Osteocyte (in vitro differentiated cells): ENCODE results near the gene BIN1. TPM values are rescaled to one million over a fixed set of nuclear protein-coding genes. Genes with fewer than 3 reads are reported as not detected.
A peak's percentile ranks its signal among the peaks of the same experiment; 100 is the strongest.

Experiments
- DNase-seq: peaks from one replicate; pipeline ENCODE4 v3.0.0; 2021; ENCODE audit warnings: mixed read lengths; ENCODE audit not compliant: unreplicated experiment; ENCODE audit errors: extremely low spot score
- H3K27ac Mint-ChIP-seq: one replicate; pipeline ENCODE4 v1.8.0; 2021; ENCODE audit warnings: mild to moderate bottlenecking, mixed read lengths; ENCODE audit not compliant: unreplicated experiment
- H3K27me3 Mint-ChIP-seq: one replicate; pipeline ENCODE4 v1.8.0; 2021; ENCODE audit warnings: mixed read lengths; ENCODE audit not compliant: unreplicated experiment
- H3K36me3 Mint-ChIP-seq: one replicate; pipeline ENCODE4 v1.8.0; 2021; ENCODE audit warnings: mixed read lengths; ENCODE audit not compliant: unreplicated experiment
- H3K4me1 Mint-ChIP-seq: one replicate; pipeline ENCODE4 v1.8.0; 2021; ENCODE audit warnings: mixed read lengths; ENCODE audit not compliant: unreplicated experiment
- H3K4me3 Mint-ChIP-seq: one replicate; pipeline ENCODE4 v1.8.0; 2021; ENCODE audit warnings: mild to moderate bottlenecking, moderate library complexity, mixed read lengths; ENCODE audit not compliant: unreplicated experiment
- H3K9me3 Mint-ChIP-seq: one replicate; pipeline ENCODE4 v1.8.0; 2021; ENCODE audit warnings: mixed read lengths; ENCODE audit not compliant: unreplicated experiment
- total RNA-seq: library from RNA; stranded (reverse); gene quantifications from 2 replicates; pipeline ENCODE4 v1.2.1, GENCODE V29; 2021
- TF ChIP-seq, protein P1 (sequence below): fragments of 200-600 bp; sonication (generic); IDR thresholded peaks from 2 replicates; pipeline ENCODE4 v1.5.0; 2021; ENCODE audit warnings: antibody characterized with exemption, mild to moderate bottlenecking, moderate library complexity

Gene BIN1
- total RNA-seq, 1 donor from 2014 or later: 101 TPM

DNA sequence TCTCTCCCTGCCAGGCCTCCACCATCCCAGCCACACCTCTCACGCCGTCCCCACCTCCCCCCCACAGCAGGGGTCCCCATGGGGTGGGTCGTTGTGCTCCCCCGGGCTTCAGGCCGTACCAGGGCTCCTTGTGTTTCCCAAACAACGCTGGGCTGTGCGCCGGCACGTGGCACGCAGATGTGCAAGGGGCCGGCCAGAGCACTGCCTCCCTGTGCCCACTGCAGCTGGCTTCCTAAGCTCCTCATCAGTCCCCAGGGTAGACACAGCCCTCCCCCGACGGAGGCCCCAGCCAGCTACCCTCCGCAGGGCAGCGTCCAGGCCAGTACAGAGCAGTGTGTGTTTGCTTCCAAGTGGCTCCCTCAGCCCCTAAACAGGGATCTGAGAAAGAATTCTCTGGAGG is 34.0 kb downstream of the BIN1 start:
- TF ChIP-seq, protein P1, sequence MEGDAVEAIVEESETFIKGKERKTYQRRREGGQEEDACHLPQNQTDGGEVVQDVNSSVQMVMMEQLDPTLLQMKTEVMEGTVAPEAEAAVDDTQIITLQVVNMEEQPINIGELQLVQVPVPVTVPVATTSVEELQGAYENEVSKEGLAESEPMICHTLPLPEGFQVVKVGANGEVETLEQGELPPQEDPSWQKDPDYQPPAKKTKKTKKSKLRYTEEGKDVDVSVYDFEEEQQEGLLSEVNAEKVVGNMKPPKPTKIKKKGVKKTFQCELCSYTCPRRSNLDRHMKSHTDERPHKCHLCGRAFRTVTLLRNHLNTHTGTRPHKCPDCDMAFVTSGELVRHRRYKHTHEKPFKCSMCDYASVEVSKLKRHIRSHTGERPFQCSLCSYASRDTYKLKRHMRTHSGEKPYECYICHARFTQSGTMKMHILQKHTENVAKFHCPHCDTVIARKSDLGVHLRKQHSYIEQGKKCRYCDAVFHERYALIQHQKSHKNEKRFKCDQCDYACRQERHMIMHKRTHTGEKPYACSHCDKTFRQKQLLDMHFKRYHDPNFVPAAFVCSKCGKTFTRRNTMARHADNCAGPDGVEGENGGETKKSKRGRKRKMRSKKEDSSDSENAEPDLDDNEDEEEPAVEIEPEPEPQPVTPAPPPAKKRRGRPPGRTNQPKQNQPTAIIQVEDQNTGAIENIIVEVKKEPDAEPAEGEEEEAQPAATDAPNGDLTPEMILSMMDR: no peak
- DNase-seq: no peak
- peaks cover 11% of the 10 kb centered on the region for H3K36me3 Mint-ChIP-seq
- peaks cover 46% of the 10 kb centered on the region for H3K4me1 Mint-ChIP-seq
- H3K4me3 Mint-ChIP-seq: no peak overlapping the region
- H3K27me3 Mint-ChIP-seq: no peaks in the 10 kb centered on the region
- peak overlapping the region; percentile 27 for H3K27ac Mint-ChIP-seq
- no peaks in the 10 kb centered on the region for H3K9me3 Mint-ChIP-seq

DNA sequence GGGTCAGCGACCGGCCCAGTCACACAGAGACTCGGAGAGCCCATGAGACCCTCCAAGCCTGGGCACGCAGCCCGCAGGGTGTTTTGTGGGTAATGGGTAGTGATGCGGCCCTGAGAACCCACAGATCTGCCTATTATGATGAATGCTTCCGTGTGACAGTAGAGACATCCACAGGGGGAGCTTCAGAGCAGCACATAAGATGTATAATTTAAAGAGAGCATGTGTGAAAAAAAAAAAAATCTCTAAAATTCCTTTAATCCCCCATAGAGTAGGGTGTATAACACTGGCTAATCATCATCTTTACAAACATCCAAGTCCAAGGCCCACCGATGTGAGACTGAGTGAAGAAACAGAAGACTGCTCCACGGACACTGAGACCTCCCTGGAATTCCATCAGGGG is 34.6 kb downstream of the BIN1 start:
- Mint-ChIP-seq H3K4me3 (no peak overlapping the region), H3K4me1 (peaks cover 45% of the 10 kb centered on the region), H3K27me3 (no peaks in the 10 kb centered on the region), H3K36me3 (peaks cover 14% of the 10 kb centered on the region), H3K27ac (peak overlapping the region; percentile 34), H3K9me3 (no peaks in the 10 kb centered on the region)
- no peak for DNase-seq
- TF ChIP-seq, protein P1: peak; percentile 35

DNA sequence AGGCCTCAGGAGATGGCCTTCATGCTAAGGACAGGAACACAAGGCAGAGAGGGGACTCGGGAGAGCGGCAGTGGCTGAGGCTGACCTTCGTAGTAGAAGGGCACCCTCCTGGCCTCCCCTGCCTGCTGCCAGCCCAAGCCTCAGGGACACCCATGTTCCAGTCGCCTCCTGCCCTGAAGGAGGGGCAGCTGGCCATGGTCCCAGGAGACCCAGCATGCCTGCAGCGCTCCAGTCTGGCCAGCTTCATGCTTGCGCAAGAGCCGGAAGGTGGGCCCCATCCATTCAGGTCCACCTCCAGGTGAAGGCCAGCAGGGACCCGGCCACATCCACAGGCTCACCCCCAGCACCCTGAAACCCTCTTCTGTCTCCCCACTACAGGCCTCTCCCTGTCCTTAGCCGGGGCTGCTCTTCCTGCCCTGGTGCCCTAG is 35.0 kb downstream of the BIN1 start:
- Mint-ChIP-seq H3K4me3 (no peak overlapping the region), H3K4me1 (peaks cover 41% of the 10 kb centered on the region), H3K36me3 (peaks cover 17% of the 10 kb centered on the region), H3K9me3 (no peaks in the 10 kb centered on the region), H3K27ac (peak overlapping the region; percentile 34), H3K27me3 (no peaks in the 10 kb centered on the region)
- TF ChIP-seq, protein P1: no peak
- no peak for DNase-seq

DNA sequence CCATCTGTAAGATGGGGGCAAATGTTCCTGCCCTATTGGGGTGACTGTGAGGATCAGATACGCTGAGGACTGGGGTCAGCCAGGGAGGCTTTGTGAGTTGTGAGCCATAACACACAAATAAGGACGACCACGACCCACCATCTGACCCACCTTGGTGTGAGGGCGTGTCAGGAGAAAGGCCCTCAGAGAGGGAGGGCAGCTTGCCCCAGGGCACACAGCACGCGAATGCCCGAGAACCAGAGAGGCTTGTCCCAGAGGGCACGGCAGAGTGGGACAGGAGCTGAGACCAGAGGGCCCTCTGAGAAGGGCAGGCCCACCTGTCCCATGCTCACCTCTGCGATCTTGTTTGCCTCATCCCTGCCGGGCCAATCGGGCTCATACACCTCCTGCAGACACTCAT is 36.7 kb downstream of the BIN1 start:
- H3K27ac Mint-ChIP-seq: no peak overlapping the region
- no peaks in the 10 kb centered on the region for H3K27me3 Mint-ChIP-seq
- H3K9me3 Mint-ChIP-seq: no peaks in the 10 kb centered on the region

GRCh38 chr2:127069536-127069935 is 37.4 kb downstream of the BIN1 start:
- no peak overlapping the region for H3K27ac Mint-ChIP-seq
- no peak for DNase-seq
- H3K27me3 Mint-ChIP-seq: no peaks in the 10 kb centered on the region
- TF ChIP-seq, protein P1: no peak
- no peak overlapping the region for H3K4me3 Mint-ChIP-seq
- no peaks in the 10 kb centered on the region for H3K9me3 Mint-ChIP-seq
- peaks cover 50% of the 10 kb centered on the region for H3K4me1 Mint-ChIP-seq
- peaks cover 22% of the 10 kb centered on the region for H3K36me3 Mint-ChIP-seq

More for the DNA sequence above, 36.7 kb downstream of the BIN1 start:
- Mint-ChIP-seq H3K4me1 (peaks cover 47% of the 10 kb centered on the region), H3K4me3 (no peak overlapping the region), H3K36me3 (peaks cover 22% of the 10 kb centered on the region)
- TF ChIP-seq, protein P1: no peak
- no peak for DNase-seq
